Peyer's patch (tissue), 4 donors: ENCODE data around the gene GTPBP3. TPM values are rescaled to one million over a fixed set of nuclear protein-coding genes. Genes with fewer than 3 reads are reported as not detected.

Experiments
- DNase-seq, 3 donors: peaks; one replicate each; pipeline ENCODE4 v3.0.0-alpha.2; 2017 to 2019
- H3K27ac ChIP-seq, 4 donors: fragments of 200-600 bp; sonication (generic); one replicate each; pipeline ENCODE4 v1.5.1; 2016 to 2019
- H3K27me3 ChIP-seq, 2 donors: fragments of 200-600 bp; sonication (generic); one replicate each; pipeline ENCODE4 v1.5.1; 2019
- H3K36me3 ChIP-seq, 3 donors: fragments of 200-600 bp; sonication (generic); one replicate each; pipeline ENCODE4 v1.5.1; 2016 to 2019
- H3K4me1 ChIP-seq, 4 donors: fragments of 200-600 bp; sonication (generic); one replicate each; pipeline ENCODE4 v1.5.1; 2016 to 2019
- H3K4me3 ChIP-seq, 4 donors: fragments of 200-600 bp; sonication (generic); 1 replicate in 3 of 4; 2 replicates in 1 of 4; pipeline ENCODE4 v1.5.1; 2016 to 2019; ENCODE audit warnings: mild to moderate bottlenecking in 1 of 4
- H3K9me3 ChIP-seq, 4 donors: fragments of 200-600 bp; sonication (generic); one replicate each; pipeline ENCODE4 v1.5.1; 2016 to 2019; ENCODE audit warnings: mild to moderate bottlenecking in 1 of 4
- POLR2A ChIP-seq, 2 donors: fragments of 450-650 bp; IDR thresholded peaks; one replicate each; pipeline ENCODE4 v1.5.1; 2017; ENCODE audit warnings: antibody characterized with exemption in 2 of 2, mild to moderate bottlenecking in 2 of 2, moderate library complexity in 2 of 2
- total RNA-seq, 4 donors: library from RNA; depleted of rRNA; stranded (reverse); fragments of >200 nt; gene quantifications; one replicate each; pipeline ENCODE4 v1.1.0, GENCODE V29; 2016
- TF ChIP-seq, protein P1 (sequence below), 6 experiments: fragments of 450-650 bp in 4 of 6; fragments of 200-600 bp in 2 of 6; sonication (generic) in 1 of 6; IDR thresholded peaks; one replicate each; pipeline ENCODE4 v1.5.1; 2017 to 2019; ENCODE audit warnings: antibody characterized with exemption in 6 of 6, mild to moderate bottlenecking in 3 of 6, moderate library complexity in 1 of 6

The GTPBP3 gene
- total RNA-seq, 4 donors from 2014 or later = 40.5 to 74.4 (median 57.7) TPM

DNA sequence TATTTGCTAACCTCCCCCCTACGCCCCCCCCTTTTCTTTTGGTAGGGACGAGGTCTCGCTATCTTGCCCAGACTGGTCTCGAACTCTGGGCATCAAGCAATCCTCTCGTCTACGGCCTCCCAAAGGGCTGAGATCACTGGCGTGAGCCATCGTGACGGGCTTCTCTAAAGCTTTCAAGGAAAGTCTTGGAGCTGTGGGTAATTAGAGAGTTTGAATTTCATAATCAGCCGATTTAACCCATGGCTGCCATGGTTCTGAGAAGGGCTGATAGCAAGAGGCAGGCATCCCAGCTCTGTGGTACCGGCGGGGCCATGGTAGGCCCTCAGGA, 33.4 kb upstream of the GTPBP3 start:
- Histone ChIP-seq H3K9me3 (no peaks in the 10 kb centered on the region), H3K27me3 (no peaks in the 10 kb centered on the region), H3K27ac (peak overlapping the region in 3 of 4 donors; percentile 32 to 91 (median 64)), H3K4me1 (peaks cover 0 to 47% (median 7%) of the 10 kb centered on the region in 4 donors), H3K36me3 (peaks cover 0 to 7% (median 0%) of the 10 kb centered on the region in 3 donors), H3K4me3 (peak overlapping the region in 2 of 4 donors; percentile 79 to 91)
- DNase-seq = peak in 1 of 3 donors; percentile 45
- TF ChIP-seq, protein P1, sequence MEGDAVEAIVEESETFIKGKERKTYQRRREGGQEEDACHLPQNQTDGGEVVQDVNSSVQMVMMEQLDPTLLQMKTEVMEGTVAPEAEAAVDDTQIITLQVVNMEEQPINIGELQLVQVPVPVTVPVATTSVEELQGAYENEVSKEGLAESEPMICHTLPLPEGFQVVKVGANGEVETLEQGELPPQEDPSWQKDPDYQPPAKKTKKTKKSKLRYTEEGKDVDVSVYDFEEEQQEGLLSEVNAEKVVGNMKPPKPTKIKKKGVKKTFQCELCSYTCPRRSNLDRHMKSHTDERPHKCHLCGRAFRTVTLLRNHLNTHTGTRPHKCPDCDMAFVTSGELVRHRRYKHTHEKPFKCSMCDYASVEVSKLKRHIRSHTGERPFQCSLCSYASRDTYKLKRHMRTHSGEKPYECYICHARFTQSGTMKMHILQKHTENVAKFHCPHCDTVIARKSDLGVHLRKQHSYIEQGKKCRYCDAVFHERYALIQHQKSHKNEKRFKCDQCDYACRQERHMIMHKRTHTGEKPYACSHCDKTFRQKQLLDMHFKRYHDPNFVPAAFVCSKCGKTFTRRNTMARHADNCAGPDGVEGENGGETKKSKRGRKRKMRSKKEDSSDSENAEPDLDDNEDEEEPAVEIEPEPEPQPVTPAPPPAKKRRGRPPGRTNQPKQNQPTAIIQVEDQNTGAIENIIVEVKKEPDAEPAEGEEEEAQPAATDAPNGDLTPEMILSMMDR (IDR thresholded peaks at IDR 0.05) = no peak
- TF ChIP-seq POLR2A (IDR thresholded peaks at IDR 0.05) = no peak

DNA sequence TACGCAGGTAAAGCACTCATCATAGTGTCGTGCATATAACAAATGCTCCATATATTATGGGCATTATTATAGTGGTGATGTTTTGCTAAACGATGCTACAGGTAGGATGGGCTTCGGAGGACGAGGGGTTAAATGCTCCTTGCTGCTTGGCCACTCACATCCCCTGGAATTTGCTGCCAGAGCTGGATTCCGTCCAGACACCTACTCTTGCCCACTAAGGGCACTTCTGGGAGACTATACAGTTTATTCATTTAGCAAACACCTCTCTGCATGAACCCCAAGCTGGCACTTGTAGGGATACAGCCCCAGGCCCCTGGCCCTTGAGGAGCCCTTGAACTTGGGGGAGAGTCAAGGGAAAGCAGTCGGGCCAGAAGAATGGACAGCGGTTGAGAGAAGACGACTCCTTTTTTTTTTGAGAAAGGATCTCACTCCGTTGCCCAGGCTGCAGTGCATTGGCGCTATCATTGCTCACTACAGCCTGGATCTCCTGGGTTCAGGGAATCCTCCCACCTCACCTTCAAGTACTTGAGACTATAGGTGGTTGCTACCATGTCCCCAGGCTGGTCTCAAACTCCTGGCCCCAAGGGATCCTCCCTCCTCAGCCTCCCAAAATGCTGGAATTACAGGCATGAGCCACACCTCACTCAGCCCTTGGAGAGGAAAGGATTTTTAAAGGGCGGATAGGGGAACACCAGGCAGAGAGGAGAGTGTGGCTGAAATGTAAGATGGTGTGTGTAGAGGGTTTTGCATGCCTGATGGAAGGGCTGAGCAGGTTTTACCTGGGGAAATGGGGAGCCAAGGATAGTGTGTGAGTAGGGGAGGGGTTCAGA, 32.8 kb upstream of the GTPBP3 start:
- H3K4me3 ChIP-seq = no peak overlapping the region
- peak in 1 of 3 donors; percentile 38 for DNase-seq
- peaks cover 0 to 47% (median 7%) of the 10 kb centered on the region in 4 donors for H3K4me1 ChIP-seq

DNA sequence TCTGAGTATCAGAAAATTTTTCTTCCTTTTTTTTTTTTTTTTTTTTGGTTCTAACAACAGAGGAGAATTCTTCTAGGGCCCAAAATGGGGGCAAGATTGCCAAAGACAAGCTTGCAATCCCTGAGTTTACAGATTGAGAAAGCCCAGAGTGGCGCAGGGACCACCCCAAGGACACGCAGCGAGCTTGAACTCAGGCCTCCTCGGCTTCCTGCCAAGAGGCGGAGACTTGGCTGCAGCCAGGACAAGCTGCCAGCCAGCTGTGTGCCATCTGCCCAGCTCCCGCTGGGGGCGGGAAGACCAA, 32.2 kb upstream of the GTPBP3 start:
- no peaks in the 10 kb centered on the region for H3K27me3 ChIP-seq
- TF ChIP-seq, protein P1 (IDR thresholded peaks at IDR 0.05) = no peak
- no peak for TF ChIP-seq POLR2A (IDR thresholded peaks at IDR 0.05)
- peaks cover 0 to 51% (median 9%) of the 10 kb centered on the region in 4 donors for H3K4me1 ChIP-seq
- H3K36me3 ChIP-seq = peaks cover 0 to 7% (median 0%) of the 10 kb centered on the region in 3 donors
- H3K4me3 ChIP-seq = peak overlapping the region; percentile 53 to 86 (median 74)
- H3K27ac ChIP-seq = peak overlapping the region; percentile 18 to 96 (median 93)
- H3K9me3 ChIP-seq = no peaks in the 10 kb centered on the region
- DNase-seq = no peak

More for the DNA sequence above, 32.8 kb upstream of the GTPBP3 start:
- H3K27me3 ChIP-seq = no peaks in the 10 kb centered on the region
- peak overlapping the region; percentile 18 to 96 (median 93) for H3K27ac ChIP-seq
- H3K9me3 ChIP-seq = no peaks in the 10 kb centered on the region
- TF ChIP-seq, protein P1 (IDR thresholded peaks at IDR 0.05) = no peak
- TF ChIP-seq POLR2A (IDR thresholded peaks at IDR 0.05) = no peak
- H3K36me3 ChIP-seq = peaks cover 0 to 7% (median 0%) of the 10 kb centered on the region in 3 donors

DNA sequence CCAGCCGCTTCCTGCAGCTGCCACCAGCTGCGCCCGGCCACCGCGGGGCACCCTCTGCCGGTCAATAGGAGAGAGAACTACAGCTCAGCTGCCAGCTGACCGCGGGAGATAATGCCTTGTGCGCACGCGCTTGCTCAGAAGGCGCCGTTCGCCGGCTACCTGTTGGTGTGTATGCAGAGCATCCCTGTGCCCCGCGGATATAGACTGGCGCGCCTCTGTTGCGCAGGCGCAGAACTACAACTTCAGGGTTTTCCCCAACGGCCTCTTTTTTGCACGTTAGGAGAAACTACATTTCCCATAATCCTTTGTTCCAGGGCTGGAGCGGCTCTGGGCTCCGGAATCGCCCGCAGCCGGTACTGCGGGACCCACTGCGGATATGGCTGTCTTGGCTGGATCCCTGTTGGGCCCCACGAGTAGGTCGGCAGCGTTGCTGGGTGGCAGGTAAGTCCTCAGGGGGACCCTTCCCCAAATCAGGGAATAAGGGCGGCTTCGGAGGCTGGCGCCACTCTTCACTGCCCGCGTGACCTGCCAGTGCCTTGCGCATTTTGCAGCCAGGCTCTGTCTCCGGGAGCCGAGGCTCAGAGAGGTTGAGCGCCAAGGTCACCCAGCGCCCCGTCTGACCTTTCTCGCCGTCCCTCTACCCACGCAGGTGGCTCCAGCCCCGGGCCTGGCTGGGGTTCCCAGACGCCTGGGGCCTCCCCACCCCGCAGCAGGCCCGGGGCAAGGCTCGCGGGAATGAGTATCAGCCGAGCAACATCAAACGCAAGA, 31.7 kb upstream of the GTPBP3 start, which contains the start of gene MRPL34:
Gene MRPL34, plus strand, starts transcription at position 356 of the 768 bp plus-strand sequence. Its CDS starts 21 bp downstream, at position 377.
- peak within 1 kb of the TSS; percentile 81 to 96 (median 93) for H3K27ac ChIP-seq
- peaks cover 0 to 5% (median 0%) of the 10 kb centered on the region in 3 donors for H3K36me3 ChIP-seq
- H3K9me3 ChIP-seq = no peaks in the 10 kb centered on the region
- peak within 1 kb of the TSS; percentile 53 to 86 (median 74) for H3K4me3 ChIP-seq
- peak; percentile 97 to 99 (median 98) for DNase-seq
- H3K4me1 ChIP-seq = peaks cover 0 to 56% (median 13%) of the 10 kb centered on the region in 4 donors
- H3K27me3 ChIP-seq = no peaks in the 10 kb centered on the region
- TF ChIP-seq POLR2A (IDR thresholded peaks at IDR 0.05) = peak; percentile 44 to 94
- TF ChIP-seq, protein P1 (IDR thresholded peaks at IDR 0.05) = peak; percentile 72 to 98 (median 88)

DNA sequence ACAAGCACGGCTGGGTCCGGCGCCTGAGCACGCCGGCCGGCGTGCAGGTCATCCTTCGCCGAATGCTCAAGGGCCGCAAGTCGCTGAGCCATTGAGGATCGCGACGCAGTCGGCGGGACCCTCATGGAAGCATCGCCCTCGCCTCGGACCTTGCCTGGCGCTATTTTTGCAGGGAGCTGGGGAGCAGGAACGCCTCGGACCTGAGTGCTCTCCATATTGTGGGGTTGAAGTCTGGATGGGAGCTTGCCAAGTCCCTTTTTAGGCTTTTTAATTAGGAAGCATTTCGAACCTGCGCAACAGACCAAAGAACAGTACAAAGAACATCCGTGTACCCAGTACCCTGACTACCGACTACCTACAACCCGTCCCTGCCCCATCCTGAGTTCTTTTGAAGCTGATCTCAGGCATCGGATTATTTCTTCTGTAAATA, 31.1 kb upstream of the GTPBP3 start:
- no peak for DNase-seq

More for the DNA sequence above, 31.1 kb upstream of the GTPBP3 start:
- no peak for TF ChIP-seq POLR2A (IDR thresholded peaks at IDR 0.05)
- TF ChIP-seq, protein P1 (IDR thresholded peaks at IDR 0.05) = no peak
- H3K4me1 ChIP-seq = peaks cover 0 to 62% (median 16%) of the 10 kb centered on the region in 4 donors
- no peaks in the 10 kb centered on the region for H3K9me3 ChIP-seq
- no peaks in the 10 kb centered on the region for H3K27me3 ChIP-seq
- H3K27ac ChIP-seq = peak overlapping the region; percentile 81 to 96 (median 93)
- no peaks in the 10 kb centered on the region for H3K36me3 ChIP-seq
- peak overlapping the region; percentile 53 to 86 (median 74) for H3K4me3 ChIP-seq
